A549 treated with AZD2906 at 1 μM for 4 hours (cell line): Measurements from ENCODE around the gene HNF1B. TPM values are rescaled to one million over a fixed set of nuclear protein-coding genes. Genes with fewer than 3 reads are reported as not detected.

ENCODE experiments used
- total RNA-seq: library from RNA; stranded (reverse); fragments of 200-300 nt; extraction: Qiagen RNA extraction; gene quantifications from 5 replicates; pipeline ENCODE4 v1.2.3, GENCODE V29; 2022

HNF1B gene
- 14.3 to 18.0 TPM (median 17.4 TPM) in 5 replicates for total RNA-seq

DNA sequence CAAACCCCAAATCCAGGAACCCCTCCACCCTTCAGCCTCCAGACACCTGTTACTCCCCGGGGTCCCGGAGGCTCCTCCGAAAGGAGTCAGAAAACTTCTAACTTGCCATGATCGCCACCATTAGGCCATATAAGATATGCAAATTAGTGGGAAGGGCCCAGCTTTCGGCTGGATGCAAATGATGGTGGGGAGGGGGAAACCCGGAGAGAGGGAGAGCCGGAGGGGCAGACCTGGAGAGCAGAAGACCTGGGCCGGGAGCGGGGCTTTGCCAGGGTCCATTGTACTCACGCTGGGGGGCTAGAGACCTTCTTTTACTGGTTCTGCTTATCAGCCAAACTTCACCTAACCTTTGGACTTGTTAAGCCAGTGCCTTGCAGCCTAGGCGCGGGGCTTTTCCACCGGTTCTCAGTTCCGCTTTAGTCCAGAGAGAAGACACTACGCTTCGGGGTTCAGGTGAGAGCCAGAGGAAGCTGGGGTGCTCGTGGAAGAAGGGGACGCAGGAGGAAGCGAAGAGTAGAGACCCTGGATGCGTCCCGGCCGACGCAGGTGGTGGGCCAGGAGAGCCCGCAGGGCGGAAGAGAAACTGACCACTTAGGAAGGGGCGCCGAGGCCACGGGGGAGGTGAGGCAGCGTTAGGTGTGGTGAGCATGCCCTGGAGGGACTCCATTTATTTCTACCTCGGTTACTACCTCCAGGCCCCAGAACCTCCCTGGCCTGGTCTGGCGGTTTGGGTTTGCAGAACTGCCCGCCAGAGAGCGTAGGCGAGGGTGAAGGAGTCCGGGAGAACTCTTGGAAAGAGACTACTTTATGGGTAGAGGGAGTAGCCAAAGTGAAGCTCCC, at the start of gene HNF1B:
HNF1B (minus strand) TSS at position 99 of the 840 bp plus-strand sequence. CDS start 175 bp downstream, outside the sequence.

GRCh38 chr17:37643118-37643766, 101.6 kb downstream of the HNF1B start, which contains the start of gene DDX52:
Gene DDX52, minus strand, starts transcription at chr17:37643446. Its CDS starts 26 bp downstream, at chr17:37643420.

Other genes starting within 250 kb of the HNF1B start
- 11.1 to 14.9 TPM (median 11.7 TPM) in 5 replicates for gene SYNRG, start 135.6 kb downstream of the HNF1B start, total RNA-seq
- gene DDX52, start 101.6 kb downstream of the HNF1B start, total RNA-seq: 23.7 to 28.9 TPM (median 26.0 TPM) in 5 replicates
- gene TBC1D3K, start 179.4 kb upstream of the HNF1B start, total RNA-seq: not detected in 5 replicates
- 7.0 to 12.7 TPM (median 12.1 TPM) in 5 replicates for gene TBC1D3L, start 244.0 kb upstream of the HNF1B start, total RNA-seq